ENCODE measurements around the gene PCK1.

PCK1 gene

DNA sequence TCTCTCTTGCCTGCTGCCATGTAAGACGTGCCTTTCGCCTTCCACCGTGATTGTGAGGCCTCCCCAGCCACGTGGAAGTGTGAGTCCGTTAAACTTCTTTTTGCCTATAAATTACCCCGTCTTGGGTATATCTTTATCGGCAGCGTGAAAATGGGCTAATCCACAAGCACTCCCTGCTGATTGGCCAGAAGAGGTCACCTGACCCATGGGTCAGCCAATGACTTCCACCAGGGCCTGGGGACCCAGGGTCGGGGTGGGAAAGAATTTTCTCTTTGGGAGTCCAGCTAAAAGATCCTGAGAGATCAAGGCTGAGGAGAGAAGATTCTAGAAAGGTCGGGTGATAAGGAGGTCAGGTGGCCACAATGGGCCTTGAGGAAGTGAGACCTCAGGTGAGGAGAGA lies 42.2 kb downstream of the PCK1 start:
- Histone ChIP-seq H2BK15ac (ENCODE audit: low read depth, poor library complexity, severe bottlenecking) (no peak overlapping the region), H3K9ac (ENCODE audit: low read length) (no peak overlapping the region), H3K14ac (ENCODE audit: low read length in 2 of 2) (no peak overlapping the region), H3K36me3 (ENCODE audit: control insufficient read depth in 1 of 2, insufficient read depth in 2 of 2, low read depth in 1 of 2, low read length in 2 of 2) (no peaks in the 10 kb centered on the region), H2BK120ac (ENCODE audit: low read depth, low read length) (no peak overlapping the region), H4K91ac (ENCODE audit: low read length) (no peak overlapping the region), H3K79me1 (replicated peaks; ENCODE audit: low read length, poor library complexity, severe bottlenecking) (no peaks in the 10 kb centered on the region), H2BK5ac (ENCODE audit: low read depth, low read length, poor library complexity, severe bottlenecking) (no peak overlapping the region), H3K4me3 (ENCODE audit: insufficient read depth in 1 of 2, low read depth in 1 of 2, low read length in 2 of 2) (no peak overlapping the region), H3K4me1 (ENCODE audit: control insufficient read depth, insufficient read depth, low read depth, low read length) (no peaks in the 10 kb centered on the region), H2BK12ac (ENCODE audit: low read length in 2 of 2) (no peak overlapping the region), H3K18ac (ENCODE audit: low read depth in 1 of 2, low read length in 2 of 2) (no peak overlapping the region), H3K23ac (ENCODE audit: low read length in 2 of 2) (no peak overlapping the region), H2AK5ac (ENCODE audit: low read length, severe bottlenecking) (no peak overlapping the region), H3K4ac (ENCODE audit: low read depth in 1 of 2, low read length in 2 of 2) (no peak overlapping the region), H3K27ac (ENCODE audit: low read length, poor library complexity, severe bottlenecking) (no peak overlapping the region), H3K4me2 (ENCODE audit: low read length, poor library complexity, severe bottlenecking) (no peak overlapping the region), H2AFZ (ENCODE audit: low read depth, low read length) (no peak overlapping the region), H3K9me3 (ENCODE audit: control insufficient read depth, low read length) (no peaks in the 10 kb centered on the region), H4K8ac (ENCODE audit: low read length) (no peak overlapping the region), H3K27me3 (ENCODE audit: control insufficient read depth in 1 of 2, insufficient read depth in 1 of 2, low read length in 2 of 2) (peaks cover 39 to 45% of the 10 kb centered on the region in 2 experiments)
- no peak for DNase-seq
- 85% methylated on average over 10 of the region's 10 CpGs for WGBS

DNA sequence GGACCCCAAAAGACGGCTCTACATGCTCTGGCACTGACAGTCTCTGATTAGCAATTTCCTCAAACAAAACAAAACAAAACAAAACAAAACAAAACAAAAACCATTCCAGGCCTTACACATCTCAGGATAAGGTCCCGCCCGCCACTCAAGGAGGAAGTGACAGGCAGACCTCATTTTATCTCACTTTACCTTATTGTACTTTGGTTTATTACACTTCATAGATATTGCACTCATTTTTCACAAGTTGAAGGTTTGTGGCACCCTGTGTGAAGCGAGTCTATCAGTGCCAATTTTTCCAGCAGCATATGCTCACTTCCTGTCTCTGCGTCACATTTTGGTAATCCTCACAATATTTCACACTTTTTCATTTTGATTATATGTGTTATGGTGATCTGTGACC lies 44.1 kb downstream of the PCK1 start:
- no peak overlapping the region for H2AFZ ChIP-seq (ENCODE audit: low read depth, low read length)
- H3K18ac ChIP-seq (ENCODE audit: low read depth in 1 of 2, low read length in 2 of 2) = no peak overlapping the region
- H3K36me3 ChIP-seq (ENCODE audit: control insufficient read depth in 1 of 2, insufficient read depth in 2 of 2, low read depth in 1 of 2, low read length in 2 of 2) = no peaks in the 10 kb centered on the region
- H4K91ac ChIP-seq (ENCODE audit: low read length) = no peak overlapping the region
- H2AK5ac ChIP-seq (ENCODE audit: low read length, severe bottlenecking) = no peak overlapping the region
- no peak overlapping the region for H3K4me3 ChIP-seq (ENCODE audit: insufficient read depth in 1 of 2, low read depth in 1 of 2, low read length in 2 of 2)
- H2BK5ac ChIP-seq (ENCODE audit: low read depth, low read length, poor library complexity, severe bottlenecking) = no peak overlapping the region
- no peak overlapping the region for H4K8ac ChIP-seq (ENCODE audit: low read length)
- no peak overlapping the region for H3K4ac ChIP-seq (ENCODE audit: low read depth in 1 of 2, low read length in 2 of 2)
- no peak for DNase-seq
- H3K14ac ChIP-seq (ENCODE audit: low read length in 2 of 2) = no peak overlapping the region
- H3K9me3 ChIP-seq (ENCODE audit: control insufficient read depth, low read length) = no peaks in the 10 kb centered on the region
- no peaks in the 10 kb centered on the region for H3K79me1 ChIP-seq (replicated peaks; ENCODE audit: low read length, poor library complexity, severe bottlenecking)
- H3K27ac ChIP-seq (ENCODE audit: low read length, poor library complexity, severe bottlenecking) = no peak overlapping the region
- no peak overlapping the region for H3K9ac ChIP-seq (ENCODE audit: low read length)
- no peak overlapping the region for H2BK15ac ChIP-seq (ENCODE audit: low read depth, poor library complexity, severe bottlenecking)
- H3K23ac ChIP-seq (ENCODE audit: low read length in 2 of 2) = no peak overlapping the region
- peaks cover 39 to 60% of the 10 kb centered on the region in 2 experiments for H3K27me3 ChIP-seq (ENCODE audit: control insufficient read depth in 1 of 2, insufficient read depth in 1 of 2, low read length in 2 of 2)
- no peaks in the 10 kb centered on the region for H3K4me1 ChIP-seq (ENCODE audit: control insufficient read depth, insufficient read depth, low read depth, low read length)
- H3K4me2 ChIP-seq (ENCODE audit: low read length, poor library complexity, severe bottlenecking) = no peak overlapping the region
- WGBS = 78% methylated on average over 4 of the region's 5 CpGs
- no peak overlapping the region for H2BK120ac ChIP-seq (ENCODE audit: low read depth, low read length)
- no peak overlapping the region for H2BK12ac ChIP-seq (ENCODE audit: low read length in 2 of 2)

DNA sequence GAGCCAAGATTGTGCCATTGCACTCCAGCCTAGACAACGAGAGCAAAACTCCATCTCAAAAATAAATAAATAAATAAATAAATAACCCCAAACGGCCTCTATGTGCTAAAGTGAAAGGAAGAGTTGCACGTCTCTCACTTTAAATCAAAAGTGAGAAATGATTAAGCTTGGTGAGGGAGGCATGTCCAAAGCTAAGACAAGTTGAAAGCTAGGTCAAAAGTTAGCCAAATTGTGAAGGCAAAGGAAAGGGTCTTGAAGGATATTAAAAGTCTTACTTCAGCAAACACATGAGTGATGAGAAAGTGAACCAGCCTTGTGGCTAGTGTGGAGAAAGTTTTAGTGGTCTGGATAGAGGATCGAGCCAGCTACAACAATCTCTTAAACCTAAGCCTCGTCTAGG lies 45.0 kb downstream of the PCK1 start:
- no peaks in the 10 kb centered on the region for H3K4me1 ChIP-seq (ENCODE audit: control insufficient read depth, insufficient read depth, low read depth, low read length)
- no peaks in the 10 kb centered on the region for H3K79me1 ChIP-seq (replicated peaks; ENCODE audit: low read length, poor library complexity, severe bottlenecking)
- no peak overlapping the region for H3K27ac ChIP-seq (ENCODE audit: low read length, poor library complexity, severe bottlenecking)
- no peak overlapping the region for H3K14ac ChIP-seq (ENCODE audit: low read length in 2 of 2)
- no peak overlapping the region for H2BK120ac ChIP-seq (ENCODE audit: low read depth, low read length)
- no peak overlapping the region for H2BK12ac ChIP-seq (ENCODE audit: low read length in 2 of 2)
- H2AFZ ChIP-seq (ENCODE audit: low read depth, low read length) = no peak overlapping the region
- no peak for DNase-seq
- H3K23ac ChIP-seq (ENCODE audit: low read length in 2 of 2) = no peak overlapping the region
- 84% methylated on average over 3 of the region's 5 CpGs for WGBS
- H2AK5ac ChIP-seq (ENCODE audit: low read length, severe bottlenecking) = no peak overlapping the region
- H3K9ac ChIP-seq (ENCODE audit: low read length) = no peak overlapping the region
- no peak overlapping the region for H2BK15ac ChIP-seq (ENCODE audit: low read depth, poor library complexity, severe bottlenecking)
- H4K91ac ChIP-seq (ENCODE audit: low read length) = no peak overlapping the region
- peaks cover 46 to 68% of the 10 kb centered on the region in 2 experiments for H3K27me3 ChIP-seq (ENCODE audit: control insufficient read depth in 1 of 2, insufficient read depth in 1 of 2, low read length in 2 of 2)
- H4K8ac ChIP-seq (ENCODE audit: low read length) = no peak overlapping the region
- H3K36me3 ChIP-seq (ENCODE audit: control insufficient read depth in 1 of 2, insufficient read depth in 2 of 2, low read depth in 1 of 2, low read length in 2 of 2) = no peaks in the 10 kb centered on the region
- no peak overlapping the region for H3K4me3 ChIP-seq (ENCODE audit: insufficient read depth in 1 of 2, low read depth in 1 of 2, low read length in 2 of 2)
- H3K4me2 ChIP-seq (ENCODE audit: low read length, poor library complexity, severe bottlenecking) = no peak overlapping the region
- H3K9me3 ChIP-seq (ENCODE audit: control insufficient read depth, low read length) = no peaks in the 10 kb centered on the region
- no peak overlapping the region for H3K18ac ChIP-seq (ENCODE audit: low read depth in 1 of 2, low read length in 2 of 2)
- no peak overlapping the region for H2BK5ac ChIP-seq (ENCODE audit: low read depth, low read length, poor library complexity, severe bottlenecking)
- H3K4ac ChIP-seq (ENCODE audit: low read depth in 1 of 2, low read length in 2 of 2) = no peak overlapping the region

DNA sequence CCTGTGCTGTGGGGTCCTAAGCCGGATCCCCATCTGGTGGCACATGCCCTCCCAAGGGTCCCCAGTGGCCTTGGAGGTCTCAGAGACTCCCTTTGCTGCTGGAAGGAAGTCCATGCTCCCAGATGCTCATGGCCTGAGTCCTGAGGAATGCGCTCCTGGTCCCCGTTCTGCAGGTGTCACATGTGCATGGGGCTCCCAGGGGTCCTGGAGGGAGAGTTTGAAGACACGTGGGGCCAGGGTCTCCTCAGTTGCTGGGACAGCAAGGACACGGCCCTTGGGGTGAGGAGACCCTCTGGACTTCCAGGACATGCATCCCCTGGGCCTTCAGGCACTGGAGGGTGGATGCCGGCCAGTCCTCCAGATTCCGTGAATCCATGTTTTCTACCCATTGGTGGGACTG lies 47.6 kb downstream of the PCK1 start:
- DNase-seq = no peak
- H2AK5ac ChIP-seq (ENCODE audit: low read length, severe bottlenecking) = no peak overlapping the region
- no peaks in the 10 kb centered on the region for H3K4me1 ChIP-seq (ENCODE audit: control insufficient read depth, insufficient read depth, low read depth, low read length)
- H2BK12ac ChIP-seq (ENCODE audit: low read length in 2 of 2) = no peak overlapping the region
- H3K36me3 ChIP-seq (ENCODE audit: control insufficient read depth in 1 of 2, insufficient read depth in 2 of 2, low read depth in 1 of 2, low read length in 2 of 2) = no peaks in the 10 kb centered on the region
- H3K18ac ChIP-seq (ENCODE audit: low read depth in 1 of 2, low read length in 2 of 2) = no peak overlapping the region
- no peak overlapping the region for H3K14ac ChIP-seq (ENCODE audit: low read length in 2 of 2)
- H2AFZ ChIP-seq (ENCODE audit: low read depth, low read length) = no peak overlapping the region
- H4K8ac ChIP-seq (ENCODE audit: low read length) = no peak overlapping the region
- H3K79me1 ChIP-seq (replicated peaks; ENCODE audit: low read length, poor library complexity, severe bottlenecking) = no peaks in the 10 kb centered on the region
- no peak overlapping the region for H3K4me2 ChIP-seq (ENCODE audit: low read length, poor library complexity, severe bottlenecking)
- H3K27me3 ChIP-seq (ENCODE audit: control insufficient read depth in 1 of 2, insufficient read depth in 1 of 2, low read length in 2 of 2) = peaks cover 31 to 73% of the 10 kb centered on the region in 2 experiments
- no peak overlapping the region for H3K4ac ChIP-seq (ENCODE audit: low read depth in 1 of 2, low read length in 2 of 2)
- H2BK15ac ChIP-seq (ENCODE audit: low read depth, poor library complexity, severe bottlenecking) = no peak overlapping the region
- no peak overlapping the region for H3K27ac ChIP-seq (ENCODE audit: low read length, poor library complexity, severe bottlenecking)
- H2BK5ac ChIP-seq (ENCODE audit: low read depth, low read length, poor library complexity, severe bottlenecking) = no peak overlapping the region
- H3K9me3 ChIP-seq (ENCODE audit: control insufficient read depth, low read length) = no peaks in the 10 kb centered on the region
- H3K23ac ChIP-seq (ENCODE audit: low read length in 2 of 2) = no peak overlapping the region
- 65% methylated on average over 7 of the region's 7 CpGs for WGBS
- H3K4me3 ChIP-seq (ENCODE audit: insufficient read depth in 1 of 2, low read depth in 1 of 2, low read length in 2 of 2) = no peak overlapping the region
- H2BK120ac ChIP-seq (ENCODE audit: low read depth, low read length) = no peak overlapping the region
- no peak overlapping the region for H3K9ac ChIP-seq (ENCODE audit: low read length)
- H4K91ac ChIP-seq (ENCODE audit: low read length) = no peak overlapping the region

All from mesenchymal stem cell (in vitro differentiated cells and primary cell).